Osteoblast (primary cell): Measurements from ENCODE around the gene ZYG11B. TPM values are rescaled to one million over a fixed set of nuclear protein-coding genes. Genes with fewer than 3 reads are reported as not detected.
"Not testable (repeated sequence)": the region's sequence is repeated elsewhere in the genome, so short reads cannot be mapped to it uniquely, and the experiment has no call there.

ENCODE experiments used
- DNase-seq: peaks from one replicate; pipeline ENCODE4 v3.0.0; 2011; ENCODE audit warnings: low spot score, mixed read lengths; ENCODE audit not compliant: insufficient read length; ENCODE audit errors: missing footprints
- H2AFZ ChIP-seq: 2 replicates; pipeline ENCODE4 v1.6.0; 2011; ENCODE audit warnings: mild to moderate bottlenecking, low read length
- H3K27ac ChIP-seq: 2 replicates; pipeline ENCODE4 v1.5.1; 2011; ENCODE audit warnings: mild to moderate bottlenecking, low read depth, low read length, moderate library complexity
- H3K27me3 ChIP-seq: 2 replicates; pipeline ENCODE4 v1.6.0; 2012; ENCODE audit warnings: mild to moderate bottlenecking, control low read depth, inconsistent platforms, low read length, moderate library complexity; ENCODE audit not compliant: insufficient read depth
- H3K36me3 ChIP-seq: 2 replicates; pipeline ENCODE4 v1.5.1; 2011; ENCODE audit warnings: mild to moderate bottlenecking, low read length, control low read depth, moderate library complexity; ENCODE audit not compliant: insufficient read depth
- H3K4me1 ChIP-seq: 2 replicates; pipeline ENCODE4 v1.5.1; 2011; ENCODE audit warnings: mild to moderate bottlenecking, low read length, control low read depth, moderate library complexity; ENCODE audit not compliant: insufficient read depth
- H3K4me2 ChIP-seq: 2 replicates; pipeline ENCODE4 v1.6.0; 2011; ENCODE audit warnings: mild to moderate bottlenecking, low read length; ENCODE audit not compliant: insufficient read depth
- H3K4me3 ChIP-seq: fragments of 200-600 bp; sonication (generic); 3 replicates; pipeline ENCODE4 v1.5.1; 2012; ENCODE audit warnings: mild to moderate bottlenecking, low read length, inconsistent platforms; ENCODE audit not compliant: insufficient read depth
- H3K79me2 ChIP-seq: 2 replicates; pipeline ENCODE4 v1.6.0; 2012; ENCODE audit warnings: mild to moderate bottlenecking, low read length, control low read depth, inconsistent platforms; ENCODE audit not compliant: insufficient read depth
- H3K9me3 ChIP-seq: 2 replicates; pipeline ENCODE4 v1.5.1; 2011; ENCODE audit warnings: low read depth, low read length, control low read depth
- H4K20me1 ChIP-seq: 2 replicates; pipeline ENCODE4 v1.6.0; 2012; ENCODE audit warnings: mild to moderate bottlenecking, low read length, control low read depth; ENCODE audit not compliant: insufficient read depth
- total RNA-seq: library from RNA; depleted of rRNA; stranded (reverse); fragments of >200 nt; gene quantifications from 2 replicates; pipeline ENCODE4 v1.2.3, GENCODE V29; 2012
- TF ChIP-seq, protein P1 (sequence below): IDR thresholded peaks from 2 replicates; pipeline ENCODE4 v1.5.1; 2011; ENCODE audit warnings: mild to moderate bottlenecking, low read depth, low read length, moderate library complexity; ENCODE audit errors: extremely low read depth

Gene ZYG11B
- total RNA-seq, 1 donor = 60.8 TPM

DNA sequence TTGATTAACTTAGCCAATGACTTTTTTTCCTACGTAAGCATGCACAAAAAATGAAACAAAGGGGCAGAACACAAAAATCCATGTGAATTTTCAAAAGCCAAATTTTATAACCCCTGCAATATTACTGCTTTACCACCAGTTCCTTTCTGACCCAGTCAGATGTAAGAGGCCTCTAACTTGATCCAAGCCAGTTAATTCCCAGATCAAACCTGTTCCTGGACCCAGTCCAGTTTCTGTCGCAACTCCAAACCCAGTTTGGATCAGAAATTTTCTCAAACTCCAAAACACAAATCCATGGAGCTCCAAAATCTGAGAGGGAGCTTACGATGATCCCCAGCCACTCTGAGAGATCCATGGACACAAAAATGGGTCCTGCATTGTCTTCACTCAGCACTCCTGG lies 108.5 kb downstream of the ZYG11B start:
- H3K27me3 ChIP-seq = no peaks in the 10 kb centered on the region
- H3K4me1 ChIP-seq = peaks cover 4% of the 10 kb centered on the region
- H3K79me2 ChIP-seq = no peaks in the 10 kb centered on the region
- no peak for DNase-seq
- H3K9me3 ChIP-seq = no peaks in the 10 kb centered on the region
- no peaks in the 10 kb centered on the region for H4K20me1 ChIP-seq
- H3K4me2 ChIP-seq = no peak overlapping the region
- no peak overlapping the region for H3K27ac ChIP-seq
- H3K4me3 ChIP-seq = no peak overlapping the region
- no peaks in the 10 kb centered on the region for H3K36me3 ChIP-seq
- H2AFZ ChIP-seq = no peak overlapping the region
- TF ChIP-seq, protein P1, sequence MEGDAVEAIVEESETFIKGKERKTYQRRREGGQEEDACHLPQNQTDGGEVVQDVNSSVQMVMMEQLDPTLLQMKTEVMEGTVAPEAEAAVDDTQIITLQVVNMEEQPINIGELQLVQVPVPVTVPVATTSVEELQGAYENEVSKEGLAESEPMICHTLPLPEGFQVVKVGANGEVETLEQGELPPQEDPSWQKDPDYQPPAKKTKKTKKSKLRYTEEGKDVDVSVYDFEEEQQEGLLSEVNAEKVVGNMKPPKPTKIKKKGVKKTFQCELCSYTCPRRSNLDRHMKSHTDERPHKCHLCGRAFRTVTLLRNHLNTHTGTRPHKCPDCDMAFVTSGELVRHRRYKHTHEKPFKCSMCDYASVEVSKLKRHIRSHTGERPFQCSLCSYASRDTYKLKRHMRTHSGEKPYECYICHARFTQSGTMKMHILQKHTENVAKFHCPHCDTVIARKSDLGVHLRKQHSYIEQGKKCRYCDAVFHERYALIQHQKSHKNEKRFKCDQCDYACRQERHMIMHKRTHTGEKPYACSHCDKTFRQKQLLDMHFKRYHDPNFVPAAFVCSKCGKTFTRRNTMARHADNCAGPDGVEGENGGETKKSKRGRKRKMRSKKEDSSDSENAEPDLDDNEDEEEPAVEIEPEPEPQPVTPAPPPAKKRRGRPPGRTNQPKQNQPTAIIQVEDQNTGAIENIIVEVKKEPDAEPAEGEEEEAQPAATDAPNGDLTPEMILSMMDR = no peak

DNA sequence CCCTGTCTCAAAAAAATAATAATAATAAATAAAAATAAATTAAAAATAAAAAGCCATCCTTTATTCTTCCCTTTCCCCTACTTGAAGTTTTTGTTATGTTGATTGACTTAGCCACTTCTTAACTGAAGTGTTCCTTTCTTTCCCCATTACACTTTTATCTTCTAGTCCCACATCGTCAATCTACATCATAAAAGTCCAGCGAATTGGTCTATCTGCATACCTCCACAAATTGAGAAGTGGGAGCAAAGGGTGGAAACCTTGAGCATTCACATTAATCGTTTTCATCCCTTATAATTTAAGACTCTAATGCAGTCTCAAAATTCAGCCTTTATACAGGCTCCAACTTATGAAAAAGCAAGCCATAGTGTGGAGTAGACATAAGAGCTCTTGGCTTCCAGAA lies 109.8 kb downstream of the ZYG11B start:
- Histone ChIP-seq H2AFZ (no peak overlapping the region), H3K27ac (no peak overlapping the region)
- TF ChIP-seq, protein P1 = no peak

DNA sequence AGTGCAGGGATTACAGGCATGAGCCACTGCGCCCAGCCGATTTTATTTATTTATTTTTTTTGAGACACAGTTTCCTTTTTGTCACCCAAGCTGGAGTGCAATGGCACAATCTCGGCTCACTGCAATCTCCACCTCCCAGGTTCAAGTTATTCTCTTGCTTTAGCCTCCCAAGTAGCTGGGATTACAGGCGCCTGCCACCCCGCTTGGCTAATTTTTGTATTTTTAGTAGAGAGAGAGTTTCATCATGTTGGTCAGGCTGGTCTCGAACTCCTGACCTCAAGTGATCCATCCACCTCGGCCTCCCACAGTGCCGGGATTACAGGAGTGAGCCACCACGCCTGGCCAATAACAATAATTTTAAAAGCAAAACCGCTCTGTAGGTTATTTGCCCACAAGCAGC lies 112.9 kb downstream of the ZYG11B start:
- not testable (repeated sequence) for H4K20me1 ChIP-seq, H3K27ac ChIP-seq, H3K36me3 ChIP-seq, H3K9me3 ChIP-seq, H3K4me3 ChIP-seq, DNase-seq, H3K4me1 ChIP-seq, H3K4me2 ChIP-seq, H2AFZ ChIP-seq, H3K79me2 ChIP-seq
- H3K27me3 ChIP-seq = peaks cover 15% of the 10 kb centered on the region

More for the DNA sequence above, 109.8 kb downstream of the ZYG11B start:
- peaks cover 4% of the 10 kb centered on the region for H3K4me1 ChIP-seq
- H3K27me3 ChIP-seq = no peaks in the 10 kb centered on the region
- H3K9me3 ChIP-seq = no peaks in the 10 kb centered on the region
- H4K20me1 ChIP-seq = no peaks in the 10 kb centered on the region
- no peak for DNase-seq
- no peaks in the 10 kb centered on the region for H3K36me3 ChIP-seq
- H3K79me2 ChIP-seq = no peaks in the 10 kb centered on the region
- H3K4me2 ChIP-seq = no peak overlapping the region
- no peak overlapping the region for H3K4me3 ChIP-seq

DNA sequence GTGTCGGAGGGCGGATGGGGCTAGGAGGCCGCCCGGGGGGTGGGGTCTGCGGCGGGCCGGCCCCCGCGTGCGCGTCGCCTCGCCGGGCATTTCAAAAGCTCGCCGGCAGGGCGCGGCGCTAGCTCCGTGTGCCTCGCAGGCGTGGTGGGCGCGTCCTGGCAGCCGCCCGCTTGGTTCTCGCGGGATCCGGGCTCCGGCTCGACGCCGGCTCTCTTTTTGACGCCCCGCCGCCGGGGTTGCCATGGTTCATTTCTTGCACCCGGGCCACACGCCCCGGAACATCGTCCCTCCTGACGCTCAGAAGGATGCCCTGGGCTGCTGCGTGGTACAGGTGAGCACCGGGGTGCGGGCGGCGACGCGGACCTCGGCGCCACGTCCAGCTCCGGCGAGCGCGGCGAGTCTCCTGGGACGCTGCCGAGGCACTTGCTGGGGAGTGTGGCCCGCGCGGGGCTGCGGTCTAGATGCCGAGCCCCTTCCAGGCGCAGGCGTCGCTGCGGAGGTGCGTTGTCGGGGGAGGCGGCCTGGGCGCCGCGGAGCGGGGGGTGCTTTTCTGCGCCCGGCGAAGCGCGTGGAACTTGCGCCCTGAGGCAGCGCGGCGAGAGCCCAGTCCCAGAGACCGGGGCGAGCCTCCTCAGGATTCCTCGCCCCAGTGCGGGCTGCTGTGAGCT lies 116.5 kb downstream of the ZYG11B start, which contains the start of gene ZYG11A:
ZYG11A (plus strand) TSS at position 118 of the 668 bp plus-strand sequence; CDS start at position 242, 124 bp downstream.
- H3K27me3 ChIP-seq = peaks cover 15% of the 10 kb centered on the region
- no peaks in the 10 kb centered on the region for H3K9me3 ChIP-seq
- TF ChIP-seq, protein P1 = no peak
- peak within 1 kb of the TSS; percentile 94 for H2AFZ ChIP-seq
- peak; percentile 96 for DNase-seq
- peaks cover 5% of the 10 kb centered on the region for H3K4me1 ChIP-seq
- H3K27ac ChIP-seq = no peak within 1 kb of the TSS
- H3K4me2 ChIP-seq = peak within 1 kb of the TSS; percentile 88
- H3K4me3 ChIP-seq = peak within 1 kb of the TSS; percentile 70
- no peaks in the 10 kb centered on the region for H3K79me2 ChIP-seq
- H4K20me1 ChIP-seq = no peaks in the 10 kb centered on the region
- H3K36me3 ChIP-seq = no peaks in the 10 kb centered on the region

DNA sequence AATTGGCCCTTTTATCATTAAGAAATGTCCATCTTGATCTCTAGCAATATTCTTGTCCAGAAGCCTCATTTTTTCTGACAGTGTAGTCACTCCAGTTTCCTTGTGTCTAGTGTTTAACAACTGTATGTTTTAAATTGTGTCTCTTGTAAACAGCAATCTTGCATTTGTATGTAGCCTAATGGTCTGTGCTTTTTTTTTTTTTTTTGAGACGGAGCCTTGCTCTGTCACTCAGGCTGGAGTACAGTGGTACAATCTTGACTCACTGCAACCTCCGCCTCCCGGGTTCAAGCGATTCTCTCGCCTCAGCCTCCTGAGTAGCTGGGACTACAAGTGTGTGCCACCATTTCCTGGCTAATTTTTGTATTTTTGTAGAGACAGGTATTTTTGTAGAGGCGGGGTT lies 118.9 kb downstream of the ZYG11B start:
- H3K4me2 ChIP-seq, H3K79me2 ChIP-seq, H2AFZ ChIP-seq, H3K4me3 ChIP-seq, H3K36me3 ChIP-seq, H4K20me1 ChIP-seq, DNase-seq, H3K9me3 ChIP-seq, H3K27ac ChIP-seq, H3K4me1 ChIP-seq: not testable (repeated sequence)
- peaks cover 15% of the 10 kb centered on the region for H3K27me3 ChIP-seq
